Natural killer cell treated with Interleukin-12 subunit alpha and Interleukin-12 subunit beta and Interleukin-15 and Interleukin-18, amount 100 ng/mL, for 72 hours (primary cell): ENCODE data around the gene ROR1. TPM values are rescaled to one million over a fixed set of nuclear protein-coding genes. Genes with fewer than 3 reads are reported as not detected.
A peak's percentile ranks its signal among the peaks of the same experiment; 100 is the strongest.

Source experiments
- ATAC-seq, 2 donors: fragments of 150-1000 bp; cut with Tn5 transposase in 1 of 2; sonication (Bioruptor Pico), chemical (Tn5 transposase) in 1 of 2; 2 replicates each; pipeline ENCODE4 v1.10.0; 2021
- DNase-seq: peaks from one replicate; pipeline ENCODE4 v3.0.0; 2022; ENCODE audit warnings: low spot score
- H3K27ac Mint-ChIP-seq, 2 donors: 1 replicate in 1 of 2; 2 replicates in 1 of 2; pipeline ENCODE4 v1.8.0; 2022; ENCODE audit warnings: mixed read lengths in 2 of 2, mild to moderate bottlenecking in 1 of 2, moderate library complexity in 1 of 2
- H3K27me3 Mint-ChIP-seq, 2 donors: 1 replicate in 1 of 2; 2 replicates in 1 of 2; pipeline ENCODE4 v1.8.0; 2022; ENCODE audit warnings: mixed read lengths in 2 of 2
- H3K36me3 Mint-ChIP-seq: one replicate; pipeline ENCODE4 v1.8.0; 2022; ENCODE audit warnings: mixed read lengths
- H3K4me1 Mint-ChIP-seq, 2 donors: 1 replicate in 1 of 2; 2 replicates in 1 of 2; pipeline ENCODE4 v1.8.0; 2022; ENCODE audit warnings: low read depth in 2 of 2, mixed read lengths in 2 of 2, mild to moderate bottlenecking in 1 of 2
- H3K4me3 Mint-ChIP-seq: one replicate; pipeline ENCODE4 v1.8.0; 2022; ENCODE audit warnings: mixed read lengths
- H3K9me3 Mint-ChIP-seq: 2 replicates; pipeline ENCODE4 v1.8.0; 2022; ENCODE audit warnings: mixed read lengths
- total RNA-seq, 2 donors: library from RNA; stranded (reverse); gene quantifications; one replicate each; pipeline ENCODE4 v1.2.3, GENCODE V29; 2022

ROR1 gene
- total RNA-seq, 2 donors from 2014 or later, result 0.38 TPM; not detected in 1

GRCh38 chr1:64042331-64043100, 268.7 kb downstream of the ROR1 start:
- Mint-ChIP-seq H3K27ac (no peak overlapping the region), H3K9me3 (no peaks in the 10 kb centered on the region), H3K36me3 (no peaks in the 10 kb centered on the region), H3K4me1 (no peaks in the 10 kb centered on the region), H3K4me3 (no peak overlapping the region), H3K27me3 (peaks cover 3 to 17% of the 10 kb centered on the region in 2 donors)
- DNase-seq, result no peak
- no peak for ATAC-seq

GRCh38 chr1:64043288-64043687, 269.5 kb downstream of the ROR1 start:
- ATAC-seq, result no peak
- no peak for DNase-seq
- Mint-ChIP-seq H3K27ac (no peak overlapping the region), H3K4me3 (no peak overlapping the region), H3K27me3 (peaks cover 4 to 11% of the 10 kb centered on the region in 2 donors), H3K4me1 (no peaks in the 10 kb centered on the region), H3K36me3 (no peaks in the 10 kb centered on the region), H3K9me3 (no peaks in the 10 kb centered on the region)

GRCh38 chr1:64043976-64044375, 270.2 kb downstream of the ROR1 start:
- DNase-seq, result no peak
- no peaks in the 10 kb centered on the region for H3K9me3 Mint-ChIP-seq
- H3K4me3 Mint-ChIP-seq, result no peak overlapping the region
- H3K27me3 Mint-ChIP-seq, result peaks cover 5 to 7% of the 10 kb centered on the region in 2 donors
- no peak overlapping the region for H3K27ac Mint-ChIP-seq
- no peaks in the 10 kb centered on the region for H3K4me1 Mint-ChIP-seq
- no peaks in the 10 kb centered on the region for H3K36me3 Mint-ChIP-seq
- ATAC-seq, result no peak

- no peak overlapping the region for H3K27ac Mint-ChIP-seq
- no peaks in the 10 kb centered on the region for H3K36me3 Mint-ChIP-seq
- peaks cover 5 to 7% of the 10 kb centered on the region in 2 donors for H3K27me3 Mint-ChIP-seq
- DNase-seq (no peak), ATAC-seq (no peak)
- H3K9me3 Mint-ChIP-seq, result no peaks in the 10 kb centered on the region
- no peak overlapping the region for H3K4me3 Mint-ChIP-seq
- no peaks in the 10 kb centered on the region for H3K4me1 Mint-ChIP-seq
Observed at GRCh38 chr1:64046243-64046642, 272.4 kb downstream of the ROR1 start.

GRCh38 chr1:64046891-64047290, 273.1 kb downstream of the ROR1 start:
- no peak overlapping the region for H3K27ac Mint-ChIP-seq
- H3K4me1 Mint-ChIP-seq, result no peaks in the 10 kb centered on the region
- DNase-seq (no peak), ATAC-seq (no peak)
- no peaks in the 10 kb centered on the region for H3K9me3 Mint-ChIP-seq
- H3K27me3 Mint-ChIP-seq, result peaks cover 3 to 7% of the 10 kb centered on the region in 2 donors
- H3K4me3 Mint-ChIP-seq, result no peak overlapping the region
- no peaks in the 10 kb centered on the region for H3K36me3 Mint-ChIP-seq

GRCh38 chr1:64047549-64047996, 273.8 kb downstream of the ROR1 start:
- no peaks in the 10 kb centered on the region for H3K36me3 Mint-ChIP-seq
- ATAC-seq (no peak), DNase-seq (no peak)
- H3K27ac Mint-ChIP-seq, result no peak overlapping the region
- no peaks in the 10 kb centered on the region for H3K4me1 Mint-ChIP-seq
- H3K4me3 Mint-ChIP-seq, result no peak overlapping the region
- peaks cover 2 to 7% of the 10 kb centered on the region in 2 donors for H3K27me3 Mint-ChIP-seq
- H3K9me3 Mint-ChIP-seq, result no peaks in the 10 kb centered on the region

- no peak overlapping the region for H3K27ac Mint-ChIP-seq
- peak in 1 of 2 donors; percentile 5 for ATAC-seq
- peaks cover 0 to 2% of the 10 kb centered on the region in 2 donors for H3K27me3 Mint-ChIP-seq
- H3K36me3 Mint-ChIP-seq, result no peaks in the 10 kb centered on the region
- no peaks in the 10 kb centered on the region for H3K4me1 Mint-ChIP-seq
- no peaks in the 10 kb centered on the region for H3K9me3 Mint-ChIP-seq
- no peak overlapping the region for H3K4me3 Mint-ChIP-seq
- DNase-seq, result no peak
Observed at GRCh38 chr1:64049900-64050540, 276.2 kb downstream of the ROR1 start.

GRCh38 chr1:64050601-64051000, 276.8 kb downstream of the ROR1 start:
- Mint-ChIP-seq H3K27me3 (peaks cover 0 to 2% of the 10 kb centered on the region in 2 donors), H3K36me3 (no peaks in the 10 kb centered on the region), H3K4me1 (no peaks in the 10 kb centered on the region), H3K4me3 (no peak overlapping the region), H3K9me3 (no peaks in the 10 kb centered on the region), H3K27ac (no peak overlapping the region)
- ATAC-seq (no peak), DNase-seq (no peak)

- no peaks in the 10 kb centered on the region for H3K9me3 Mint-ChIP-seq
- peaks cover 0 to 2% of the 10 kb centered on the region in 2 donors for H3K27me3 Mint-ChIP-seq
- no peaks in the 10 kb centered on the region for H3K36me3 Mint-ChIP-seq
- ATAC-seq (no peak), DNase-seq (no peak)
- no peak overlapping the region for H3K27ac Mint-ChIP-seq
- no peaks in the 10 kb centered on the region for H3K4me1 Mint-ChIP-seq
- H3K4me3 Mint-ChIP-seq, result no peak overlapping the region
Observed at GRCh38 chr1:64051796-64052195, 278.0 kb downstream of the ROR1 start.

GRCh38 chr1:64052777-64053176, 279.0 kb downstream of the ROR1 start:
- Mint-ChIP-seq H3K27ac (no peak overlapping the region), H3K36me3 (no peaks in the 10 kb centered on the region), H3K27me3 (peaks cover 0 to 2% of the 10 kb centered on the region in 2 donors), H3K4me1 (no peaks in the 10 kb centered on the region), H3K4me3 (no peak overlapping the region), H3K9me3 (no peaks in the 10 kb centered on the region)
- DNase-seq, result no peak
- ATAC-seq, result no peak

- Mint-ChIP-seq H3K4me3 (no peak overlapping the region), H3K36me3 (peaks cover 5% of the 10 kb centered on the region), H3K4me1 (no peaks in the 10 kb centered on the region), H3K27ac (no peak overlapping the region), H3K9me3 (no peaks in the 10 kb centered on the region), H3K27me3 (peaks cover 0 to 4% of the 10 kb centered on the region in 2 donors)
- ATAC-seq, result no peak
- no peak for DNase-seq
Observed at GRCh38 chr1:64055310-64055709, 281.5 kb downstream of the ROR1 start.

GRCh38 chr1:64059556-64059955, 285.7 kb downstream of the ROR1 start:
- Mint-ChIP-seq H3K4me3 (no peak overlapping the region), H3K27ac (no peak overlapping the region), H3K36me3 (peaks cover 6% of the 10 kb centered on the region), H3K4me1 (peaks cover 12 to 15% of the 10 kb centered on the region in 2 donors), H3K9me3 (no peaks in the 10 kb centered on the region), H3K27me3 (peaks cover 0 to 30% of the 10 kb centered on the region in 2 donors)
- ATAC-seq, result no peak
- no peak for DNase-seq

- ATAC-seq (no peak), DNase-seq (no peak)
- no peak overlapping the region for H3K4me3 Mint-ChIP-seq
- no peak overlapping the region for H3K27ac Mint-ChIP-seq
- peaks cover 6% of the 10 kb centered on the region for H3K36me3 Mint-ChIP-seq
- peaks cover 12 to 15% of the 10 kb centered on the region in 2 donors for H3K4me1 Mint-ChIP-seq
- H3K27me3 Mint-ChIP-seq, result peaks cover 0 to 30% of the 10 kb centered on the region in 2 donors
- H3K9me3 Mint-ChIP-seq, result no peaks in the 10 kb centered on the region
Observed at GRCh38 chr1:64060611-64061302, 286.9 kb downstream of the ROR1 start.
